Calu3 (cell line): Measurements from ENCODE around the gene SPHKAP. TPM values are rescaled to one million over a fixed set of nuclear protein-coding genes. Genes with fewer than 3 reads are reported as not detected.

Experiments
- BruUV-seq: library from RNA; stranded (reverse); fragments of 400-500 nt; replicated peaks from 2 replicates; lab custom pipeline; 2021; lab: Mats Ljungman, UMichigan
- CTCF ChIA-PET: fragments of 300-600 bp; sonication (Branson Sonifier 250); formaldehyde crosslinking; loops from one replicate; lab custom pipeline; 2022; ENCODE audit warnings: antibody characterized with exemption; lab: Charles Lee
- DNase-seq: peaks from one replicate; pipeline ENCODE4 v3.0.0; 2022
- H3K27ac Mint-ChIP-seq: one replicate; pipeline ENCODE4 v1.8.0; 2022; ENCODE audit warnings: mixed read lengths; ENCODE audit not compliant: unreplicated experiment
- H3K27me3 Mint-ChIP-seq: one replicate; pipeline ENCODE4 v1.8.0; 2022; ENCODE audit warnings: mixed read lengths; ENCODE audit not compliant: unreplicated experiment
- H3K36me3 Mint-ChIP-seq: one replicate; pipeline ENCODE4 v1.8.0; 2022; ENCODE audit warnings: mild to moderate bottlenecking, moderate library complexity, mixed read lengths; ENCODE audit not compliant: insufficient read depth, unreplicated experiment
- H3K4me1 Mint-ChIP-seq: one replicate; pipeline ENCODE4 v1.8.0; 2022; ENCODE audit warnings: mild to moderate bottlenecking, low read depth, mixed read lengths; ENCODE audit not compliant: unreplicated experiment
- H3K4me3 Mint-ChIP-seq: one replicate; pipeline ENCODE4 v1.8.0; 2022; ENCODE audit warnings: mild to moderate bottlenecking, low read depth, moderate library complexity, mixed read lengths; ENCODE audit not compliant: unreplicated experiment
- H3K9me3 Mint-ChIP-seq: one replicate; pipeline ENCODE4 v1.8.0; 2022; ENCODE audit warnings: low read depth, mixed read lengths; ENCODE audit not compliant: unreplicated experiment
- CTCF ChIP-seq: fragments of 200-600 bp; IDR thresholded peaks from one replicate; pipeline ENCODE4 v1.8.0; 2022; ENCODE audit warnings: antibody characterized with exemption; ENCODE audit not compliant: unreplicated experiment
- intact Hi-C: fragments of 100-400 bp; cut with micrococcal nuclease; formaldehyde crosslinking; loops from one replicate; pipeline ENCODE4 v1.10.0; 2022; ENCODE audit not compliant: unreplicated experiment
- total RNA-seq: library from RNA; stranded (reverse); gene quantifications from 2 replicates; pipeline ENCODE4 v1.2.3, GENCODE V29; 2022

The SPHKAP gene
- total RNA-seq, 1 experiment from 2014 or later = not detected

- no peaks in the 10 kb centered on the region for H3K9me3 Mint-ChIP-seq
- no peak overlapping the region for H3K27ac Mint-ChIP-seq
- H3K4me1 Mint-ChIP-seq = no peaks in the 10 kb centered on the region
- no peak overlapping the region for H3K4me3 Mint-ChIP-seq
- CTCF ChIA-PET = no interaction called here
- no TSS peak for BruUV-seq
- DNase-seq = no peak
- intact Hi-C loops = no loop called here
- no peaks in the 10 kb centered on the region for H3K27me3 Mint-ChIP-seq
- no peaks in the 10 kb centered on the region for H3K36me3 Mint-ChIP-seq
- TF ChIP-seq CTCF = no peak
These were observed 46.2 kb downstream of the SPHKAP start for GRCh38 chr2:228135300-228135699.

GRCh38 chr2:228131833-228132232 lies 49.7 kb downstream of the SPHKAP start:
- no peaks in the 10 kb centered on the region for H3K9me3 Mint-ChIP-seq
- no peaks in the 10 kb centered on the region for H3K36me3 Mint-ChIP-seq
- CTCF ChIA-PET = interaction anchor here (0.6 kb wide), 1 partner anchor 189 kb away, joined by 3 read pairs; no protein-coding TSS in a partner anchor
- no peak overlapping the region for H3K4me3 Mint-ChIP-seq
- H3K4me1 Mint-ChIP-seq = no peaks in the 10 kb centered on the region
- no peak for DNase-seq
- no peak overlapping the region for H3K27ac Mint-ChIP-seq
- no peaks in the 10 kb centered on the region for H3K27me3 Mint-ChIP-seq
- intact Hi-C loops = no loop called here
- TF ChIP-seq CTCF = no peak
- BruUV-seq = no TSS peak

GRCh38 chr2:228126401-228126800 lies 55.1 kb downstream of the SPHKAP start:
- Mint-ChIP-seq H3K27ac (no peak overlapping the region), H3K27me3 (no peaks in the 10 kb centered on the region), H3K9me3 (peaks cover 2% of the 10 kb centered on the region), H3K36me3 (no peaks in the 10 kb centered on the region), H3K4me1 (no peaks in the 10 kb centered on the region), H3K4me3 (no peak overlapping the region)
- BruUV-seq = no TSS peak
- intact Hi-C loops = no loop called here
- no peak for TF ChIP-seq CTCF
- no peak for DNase-seq
- CTCF ChIA-PET = interaction anchor here (0.6 kb wide), 1 partner anchor 114 kb away, joined by 4 read pairs; no protein-coding TSS in a partner anchor

- no peak overlapping the region for H3K4me3 Mint-ChIP-seq
- no peak for TF ChIP-seq CTCF
- no peak overlapping the region for H3K27ac Mint-ChIP-seq
- intact Hi-C loops = no loop called here
- H3K27me3 Mint-ChIP-seq = no peaks in the 10 kb centered on the region
- CTCF ChIA-PET = no interaction called here
- no peak for DNase-seq
- no peaks in the 10 kb centered on the region for H3K36me3 Mint-ChIP-seq
- no peaks in the 10 kb centered on the region for H3K4me1 Mint-ChIP-seq
- no peaks in the 10 kb centered on the region for H3K9me3 Mint-ChIP-seq
- no TSS peak for BruUV-seq
These were observed 62.5 kb downstream of the SPHKAP start for GRCh38 chr2:228118940-228119339.
